CD14-positive monocyte (primary cell): ENCODE measurements around the gene WFIKKN2. TPM values are rescaled to one million over a fixed set of nuclear protein-coding genes. Genes with fewer than 3 reads are reported as not detected.

Source experiments
- DNase-seq, 3 donors: peaks; one replicate each; pipeline ENCODE4 v3.0.0-alpha.2; 2011 to 2022
- H2AFZ ChIP-seq: 2 replicates; pipeline ENCODE4 v1.6.0; 2012; ENCODE audit warnings: mild to moderate bottlenecking, low read depth, low read length, inconsistent platforms; ENCODE audit not compliant: insufficient read depth, poor library complexity, severe bottlenecking
- H3K27ac ChIP-seq, 2 donors: 1 replicate in 1 of 2; 2 replicates in 1 of 2; pipeline ENCODE4 v1.5.1; 2012 to 2013; ENCODE audit warnings: low read length in 2 of 2, control low read depth in 1 of 2, inconsistent platforms in 1 of 2, low read depth in 1 of 2, mild to moderate bottlenecking in 1 of 2
- H3K27me3 ChIP-seq, 2 donors: one replicate each; pipeline versions ENCODE4 v1.6.0 to v1.6.1; 2011 to 2013; ENCODE audit warnings: low read length in 2 of 2; ENCODE audit not compliant: control insufficient read depth in 2 of 2, insufficient read depth in 2 of 2
- H3K36me3 ChIP-seq, 2 donors: replicated peaks in 1 of 2; 1 replicate in 1 of 2; 2 replicates in 1 of 2; pipeline versions ENCODE4 v1.5.1 to v1.6.1; 2012 to 2013; ENCODE audit warnings: low read length in 2 of 2, control low read depth in 1 of 2, inconsistent platforms in 1 of 2, mild to moderate bottlenecking in 1 of 2; ENCODE audit not compliant: insufficient read depth in 2 of 2, control insufficient read depth in 1 of 2
- H3K4me1 ChIP-seq, 2 donors: 1 replicate in 1 of 2; 2 replicates in 1 of 2; pipeline versions ENCODE4 v1.5.1 to v1.6.1; 2012 to 2013; ENCODE audit warnings: low read length in 2 of 2, control low read depth in 1 of 2, inconsistent platforms in 1 of 2, mild to moderate bottlenecking in 1 of 2, moderate library complexity in 1 of 2; ENCODE audit not compliant: insufficient read depth in 2 of 2, control insufficient read depth in 1 of 2
- H3K4me2 ChIP-seq: replicated peaks from 2 replicates; pipeline ENCODE3; 2012; ENCODE audit warnings: low read length, moderate library complexity, mild to moderate bottlenecking; ENCODE audit not compliant: poor library complexity, severe bottlenecking; ENCODE audit errors: extremely low read depth
- H3K4me3 ChIP-seq, 3 experiments: fragments of 200-600 bp in 1 of 3; sonication (generic) in 1 of 3; replicated peaks in 1 of 3; 1 replicate in 2 of 3; 2 replicates in 1 of 3; pipeline ENCODE4 v1.5.1; 2011 to 2013; ENCODE audit warnings: low read length in 3 of 3, mild to moderate bottlenecking in 3 of 3, control low read depth in 2 of 3, low read depth in 2 of 3, inconsistent platforms in 1 of 3, moderate library complexity in 1 of 3
- H3K79me2 ChIP-seq: 2 replicates; pipeline ENCODE4 v1.6.0; 2012; ENCODE audit warnings: mild to moderate bottlenecking, control low read depth, inconsistent platforms, low read length, moderate library complexity; ENCODE audit not compliant: insufficient read depth
- H3K9ac ChIP-seq: 2 replicates; pipeline ENCODE4 v1.6.0; 2017; ENCODE audit warnings: low read length, mild to moderate bottlenecking; ENCODE audit not compliant: insufficient read depth, poor library complexity, severe bottlenecking
- H3K9me3 ChIP-seq, 2 donors: replicated peaks in 1 of 2; 1 replicate in 1 of 2; 2 replicates in 1 of 2; pipeline versions ENCODE4 v1.5.1 to v1.6.1; 2012 to 2013; ENCODE audit warnings: low read length in 2 of 2, control low read depth in 1 of 2; ENCODE audit not compliant: control insufficient read depth in 1 of 2, insufficient read depth in 1 of 2
- H4K20me1 ChIP-seq: 2 replicates; pipeline ENCODE4 v1.6.0; 2012; ENCODE audit warnings: mild to moderate bottlenecking, low read length, control low read depth, moderate library complexity; ENCODE audit not compliant: insufficient read depth
- H3K27ac Mint-ChIP-seq, 7 donors: one replicate each; pipeline ENCODE4 v1.8.0; 2020; ENCODE audit warnings: mild to moderate bottlenecking in 7 of 7, mixed read lengths in 7 of 7, moderate library complexity in 6 of 7, inconsistent platforms in 2 of 7
- H3K27me3 Mint-ChIP-seq, 3 donors: one replicate each; pipeline ENCODE4 v1.8.0; 2021 to 2022; ENCODE audit warnings: low read depth in 3 of 3, mild to moderate bottlenecking in 3 of 3, mixed read lengths in 3 of 3, moderate library complexity in 3 of 3, inconsistent platforms in 1 of 3
- H3K36me3 Mint-ChIP-seq, 2 donors: one replicate each; pipeline ENCODE4 v1.8.0; 2020; ENCODE audit warnings: mixed read lengths in 2 of 2, inconsistent platforms in 1 of 2, mild to moderate bottlenecking in 1 of 2
- H3K4me1 Mint-ChIP-seq: one replicate; pipeline ENCODE4 v1.8.0; 2020; ENCODE audit warnings: mild to moderate bottlenecking, mixed read lengths
- H3K4me3 Mint-ChIP-seq, 2 donors: one replicate each; pipeline ENCODE4 v1.8.0; 2020; ENCODE audit warnings: mild to moderate bottlenecking in 2 of 2, mixed read lengths in 2 of 2, moderate library complexity in 1 of 2
- H3K9me3 Mint-ChIP-seq, 7 donors: one replicate each; pipeline ENCODE4 v1.8.0; 2020 to 2022; ENCODE audit warnings: mixed read lengths in 7 of 7, mild to moderate bottlenecking in 6 of 7, moderate library complexity in 6 of 7, inconsistent platforms in 2 of 7
- CTCF ChIP-seq: fragments of 200-600 bp; IDR thresholded peaks from one replicate; pipeline ENCODE4 v1.8.0; 2022; ENCODE audit warnings: antibody characterized with exemption, mild to moderate bottlenecking
- WGBS: methylation state at CpG from one replicate; pipeline ENCODE4 v1.1.5; 2013; ENCODE audit warnings: missing lambda C conversion rate; ENCODE audit not compliant: insufficient coverage; 5-methylcytosine and 5-hydroxymethylcytosine counted together
- intact Hi-C, 2 donors: fragments of 100-400 bp; cut with micrococcal nuclease; formaldehyde crosslinking; loops; one replicate each; pipeline versions ENCODE4 v1.15.0 to v1.15.1; 2023
- polyA plus RNA-seq, 3 donors: library from polyadenylated mRNA; depleted of rRNA in 1 of 3; unstranded in 2 of 3; stranded (reverse) in 1 of 3; fragments of 300-500 nt in 2 of 3; fragments of >200 nt in 1 of 3; fragmentation: Illumina TruSeq in 2 of 3; gene quantifications; 1 replicate in 2 of 3; 2 replicates in 1 of 3; pipeline ENCODE4 v1.2.3, GENCODE V29; 2012 to 2021

Gene WFIKKN2
- polyA plus RNA-seq, 3 donors: 0.03 TPM; not detected in 2

GRCh38 chr17:50808413-50808812 lies 27.0 kb upstream of the WFIKKN2 start:
- 94% methylated on average over 6 of the region's 7 CpGs for WGBS
- no peak overlapping the region for H3K9ac ChIP-seq

DNA sequence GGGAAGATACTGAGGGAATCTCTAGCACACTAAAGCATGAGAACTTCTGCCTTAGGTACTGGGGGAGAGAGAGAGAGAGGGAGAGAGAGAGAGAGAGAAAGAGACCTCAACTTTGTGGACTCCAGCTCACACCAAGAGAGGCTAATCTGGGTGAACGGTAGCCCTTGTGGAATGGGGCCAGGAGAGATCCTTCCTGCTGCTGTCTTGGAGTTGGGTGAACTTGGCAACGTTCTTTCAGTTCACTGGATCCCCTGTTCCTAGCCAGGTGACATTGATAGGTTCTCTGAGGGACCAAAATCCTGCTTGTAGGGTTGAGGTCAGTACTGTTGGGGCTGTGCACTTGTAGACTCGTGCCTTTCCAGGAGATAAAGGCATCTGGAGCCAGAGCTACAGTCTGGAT lies 26.5 kb upstream of the WFIKKN2 start:
- Mint-ChIP-seq H3K4me3 (no peak overlapping the region), H3K4me1 (peaks cover 2% of the 10 kb centered on the region), H3K36me3 (no peaks in the 10 kb centered on the region), H3K9me3 (no peaks in the 10 kb centered on the region), H3K27ac (no peak overlapping the region), H3K27me3 (peaks cover 1 to 8% (median 6%) of the 10 kb centered on the region in 3 donors)
- H3K9me3 ChIP-seq: no peaks in the 10 kb centered on the region
- no peak overlapping the region for H3K4me2 ChIP-seq
- H4K20me1 ChIP-seq: no peaks in the 10 kb centered on the region
- H3K4me3 ChIP-seq: no peak overlapping the region
- WGBS: 94% methylated on average over 3 of the region's 3 CpGs
- TF ChIP-seq CTCF: no peak
- intact Hi-C loops: no loop called here
- no peaks in the 10 kb centered on the region for H3K79me2 ChIP-seq
- H3K27me3 ChIP-seq: no peaks in the 10 kb centered on the region
- DNase-seq: no peak
- H3K9ac ChIP-seq: no peak overlapping the region
- no peak overlapping the region for H3K27ac ChIP-seq
- H3K4me1 ChIP-seq: no peaks in the 10 kb centered on the region
- H2AFZ ChIP-seq: no peak overlapping the region
- no peaks in the 10 kb centered on the region for H3K36me3 ChIP-seq

More at GRCh38 chr17:50808413-50808812, 27.0 kb upstream of the WFIKKN2 start:
- H3K27ac ChIP-seq: no peak overlapping the region
- no peaks in the 10 kb centered on the region for H3K27me3 ChIP-seq
- no peak overlapping the region for H2AFZ ChIP-seq
- no peak for DNase-seq
- intact Hi-C loops: no loop called here
- H4K20me1 ChIP-seq: no peaks in the 10 kb centered on the region
- H3K4me1 ChIP-seq: no peaks in the 10 kb centered on the region
- H3K4me3 ChIP-seq: no peak overlapping the region
- no peak overlapping the region for H3K4me3 Mint-ChIP-seq
- TF ChIP-seq CTCF: no peak
- H3K36me3 ChIP-seq: no peaks in the 10 kb centered on the region
- H3K27me3 Mint-ChIP-seq: peaks cover 1 to 8% (median 6%) of the 10 kb centered on the region in 3 donors
- H3K4me2 ChIP-seq: no peak overlapping the region
- H3K27ac Mint-ChIP-seq: no peak overlapping the region
- H3K36me3 Mint-ChIP-seq: no peaks in the 10 kb centered on the region
- H3K4me1 Mint-ChIP-seq: peaks cover 2% of the 10 kb centered on the region
- H3K9me3 Mint-ChIP-seq: no peaks in the 10 kb centered on the region
- no peaks in the 10 kb centered on the region for H3K9me3 ChIP-seq
- no peaks in the 10 kb centered on the region for H3K79me2 ChIP-seq
